Measurements from ENCODE around the gene TMEM212.

DNA sequence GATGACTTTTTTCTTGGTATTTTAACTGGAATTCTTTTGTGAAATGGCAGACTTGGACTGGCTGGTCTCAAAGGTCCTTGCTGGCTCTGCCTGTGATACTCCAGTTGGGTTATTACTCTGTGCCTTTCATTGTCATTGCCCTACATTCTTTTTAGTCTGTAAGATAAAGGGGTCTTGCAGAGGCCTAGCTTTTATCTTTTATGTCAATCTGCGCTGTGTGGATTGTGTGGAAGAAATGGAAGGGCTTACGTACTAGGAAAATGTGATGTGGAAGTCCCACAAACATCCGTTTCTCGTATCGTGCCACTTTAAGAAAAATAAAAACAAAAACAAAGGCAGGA, 8.7 kb upstream of the TMEM212 start:
- TF ChIP-seq CTCF (optimal IDR thresholded peaks at IDR 0.05 in 1 of 3, IDR thresholded peaks at IDR 0.05 in 1 of 3, conservative IDR thresholded peaks at IDR 0.05 in 1 of 3; ENCODE audit: extremely low read depth in 1 of 3, insufficient read depth in 2 of 3, low read length in 3 of 3): no peak
- TF ChIP-seq EZH2 (IDR thresholded peaks at IDR 0.05; ENCODE audit: low read length): no peak
